SK-N-SH (cell line): ENCODE measurements around the gene LOC101059915.

Source experiments
- CTCF ChIA-PET: fragments of 300-600, 350-600 bp; formaldehyde crosslinking; extraction: SDS; loops from one replicate; lab custom pipeline; 2021; lab: Yijun Ruan, JAX
- POLR2A ChIA-PET: fragments of 350-600 bp; sonication (Branson Sonifier 250); formaldehyde crosslinking; extraction: SDS; loops from one replicate; lab custom pipeline; 2020; ENCODE audit warnings: antibody characterized with exemption, inconsistent platforms; lab: Yijun Ruan, JAX
- DNase-seq: peaks from one replicate; pipeline ENCODE4 v3.0.0; 2012
- H2AFZ ChIP-seq: fragments of 200-600 bp; sonication (generic); 2 replicates; pipeline ENCODE4 v1.8.1; 2016; ENCODE audit warnings: antibody characterized with exemption, mild to moderate bottlenecking, low read depth
- H3F3A ChIP-seq: fragments of 200-600 bp; sonication (generic); replicated peaks from 2 replicates; pipeline ENCODE3; 2016; ENCODE audit warnings: antibody characterized with exemption, mild to moderate bottlenecking; ENCODE audit not compliant: insufficient read depth
- H3K27ac ChIP-seq, 2 experiments: fragments of 200-500 bp in 1 of 2; fragments of 200-600 bp in 1 of 2; sonication (Bioruptor generic) in 1 of 2; sonication (generic), shearing (Covaris generic) in 1 of 2; 2 replicates each; pipeline versions ENCODE4 v1.5.1 to v1.6.1; 2014 to 2016; ENCODE audit warnings: low read depth in 2 of 2, inconsistent platforms in 1 of 2, low read length in 1 of 2, mild to moderate bottlenecking in 1 of 2, mixed read lengths in 1 of 2
- H3K27me3 ChIP-seq: fragments of 200-600 bp; sonication (generic), shearing (Covaris generic); 2 replicates; pipeline ENCODE4 v1.6.1; 2016; ENCODE audit warnings: mixed run types; ENCODE audit not compliant: insufficient read depth
- H3K36me3 ChIP-seq, 2 experiments: fragments of 200-500 bp in 1 of 2; fragments of 200-600 bp in 1 of 2; sonication (Bioruptor generic) in 1 of 2; sonication (generic) in 1 of 2; replicated peaks in 1 of 2; 2 replicates each; pipeline versions ENCODE3 to v1.5.1; 2014 to 2016; ENCODE audit warnings: low read length in 1 of 2, mild to moderate bottlenecking in 1 of 2; ENCODE audit not compliant: insufficient read depth in 2 of 2, control insufficient read depth in 1 of 2
- H3K4me1 ChIP-seq, 2 experiments: fragments of 200-500 bp in 1 of 2; fragments of 200-600 bp in 1 of 2; sonication (Bioruptor generic) in 1 of 2; sonication (generic), shearing (Covaris generic) in 1 of 2; 2 replicates each; pipeline versions ENCODE4 v1.5.1 to v1.6.1; 2014 to 2016; ENCODE audit warnings: low read depth in 1 of 2, low read length in 1 of 2, mixed run types in 1 of 2; ENCODE audit not compliant: insufficient read depth in 2 of 2, control insufficient read depth in 1 of 2
- H3K4me2 ChIP-seq: fragments of 200-600 bp; sonication (generic), shearing (Covaris generic); 2 replicates; pipeline ENCODE4 v1.6.1; 2017; ENCODE audit warnings: mixed run types
- H3K4me3 ChIP-seq, 2 experiments: fragments of 200-500 bp in 1 of 2; fragments of 200-600 bp in 1 of 2; sonication (Bioruptor generic) in 1 of 2; sonication (generic), shearing (Covaris generic) in 1 of 2; 2 replicates each; pipeline versions ENCODE4 v1.5.1 to v1.8.1; 2014 to 2016; ENCODE audit warnings: low read depth in 2 of 2, inconsistent platforms in 1 of 2, low read length in 1 of 2, mild to moderate bottlenecking in 1 of 2, mixed read lengths in 1 of 2, moderate library complexity in 1 of 2
- H3K79me2 ChIP-seq: fragments of 200-600 bp; sonication (generic); 2 replicates; pipeline ENCODE4 v1.8.1; 2017; ENCODE audit warnings: mild to moderate bottlenecking; ENCODE audit not compliant: insufficient read depth
- H3K9ac ChIP-seq: fragments of 200-600 bp; sonication (generic); 2 replicates; pipeline ENCODE4 v1.6.1; 2017; ENCODE audit warnings: mixed run types
- H3K9me2 ChIP-seq: fragments of 200-600 bp; sonication (generic); 2 replicates; pipeline ENCODE4 v1.6.1; 2017; ENCODE audit warnings: mixed run types
- H3K9me3 ChIP-seq: fragments of 200-600 bp; sonication (generic); 2 replicates; pipeline ENCODE4 v1.6.1; 2017; ENCODE audit warnings: mixed run types, mild to moderate bottlenecking, moderate library complexity
- H4K20me1 ChIP-seq: fragments of 200-600 bp; sonication (generic); 2 replicates; pipeline ENCODE4 v1.6.1; 2017; ENCODE audit warnings: mild to moderate bottlenecking, mixed run types; ENCODE audit not compliant: insufficient read depth
- ELF1 ChIP-seq: IDR thresholded peaks from 2 replicates; pipeline ENCODE4 v1.4.0; 2012
- EP300 ChIP-seq, 2 experiments: IDR thresholded peaks; 2 replicates each; pipeline versions ENCODE4 v1.4.0 to v1.6.1; 2012; ENCODE audit warnings: borderline replicate concordance in 1 of 2, low read depth in 1 of 2, low read length in 1 of 2
- EZH2phosphoT487 ChIP-seq: fragments of 200-600 bp; sonication (generic); IDR thresholded peaks from 2 replicates; pipeline ENCODE4 v1.6.1; 2017; ENCODE audit warnings: low read depth, mixed run types, mild to moderate bottlenecking, antibody characterized with exemption, moderate library complexity, borderline replicate concordance
- GABPA ChIP-seq: IDR thresholded peaks from 2 replicates; pipeline ENCODE4 v1.4.0; 2012; ENCODE audit warnings: low read depth, mild to moderate bottlenecking
- MEF2A ChIP-seq: IDR thresholded peaks from 2 replicates; pipeline ENCODE4 v1.4.0; 2012; ENCODE audit warnings: low read depth, borderline replicate concordance
- MXI1 ChIP-seq: IDR thresholded peaks from 2 replicates; pipeline ENCODE4 v1.6.1; 2012; ENCODE audit warnings: mild to moderate bottlenecking, low read depth, low read length, improper control_type of control experiment
- NFIC ChIP-seq: IDR thresholded peaks from 2 replicates; pipeline ENCODE4 v1.4.0; 2012; ENCODE audit warnings: borderline replicate concordance
- RAD21 ChIP-seq: IDR thresholded peaks from 2 replicates; pipeline ENCODE4 v1.6.1; 2012; ENCODE audit warnings: mild to moderate bottlenecking, low read length
- RFX5 ChIP-seq: IDR thresholded peaks from 2 replicates; pipeline ENCODE4 v1.6.1; 2012; ENCODE audit warnings: mild to moderate bottlenecking, improper control_type of control experiment, low read length
- RXRA ChIP-seq: IDR thresholded peaks from 2 replicates; pipeline ENCODE4 v1.4.0; 2012; ENCODE audit warnings: low read depth, mild to moderate bottlenecking, borderline replicate concordance
- SIN3A ChIP-seq: IDR thresholded peaks from 2 replicates; pipeline ENCODE4 v1.6.1; 2012; ENCODE audit warnings: low read depth, mild to moderate bottlenecking, low read length, moderate library complexity, borderline replicate concordance
- TEAD4 ChIP-seq: IDR thresholded peaks from 2 replicates; pipeline ENCODE4 v1.4.0; 2012; ENCODE audit warnings: mild to moderate bottlenecking, borderline replicate concordance; ENCODE audit not compliant: insufficient read depth
- YY1 ChIP-seq: IDR thresholded peaks from 2 replicates; pipeline ENCODE4 v1.4.0; 2012; ENCODE audit warnings: low read depth, mild to moderate bottlenecking
- WGBS: methylation state at CpG from one replicate; pipeline ENCODE4 v1.1.6; 2017; ENCODE audit warnings: low lambda C conversion rate; 5-methylcytosine and 5-hydroxymethylcytosine counted together
- TF ChIP-seq, protein P1 (sequence below): IDR thresholded peaks from 2 replicates; pipeline ENCODE4 v1.4.0; 2012; ENCODE audit warnings: low read depth, borderline replicate concordance
- TF ChIP-seq, protein P2 (sequence below): fragments of 200-600 bp; sonication (generic); IDR thresholded peaks from 2 replicates; pipeline ENCODE4 v1.6.1; 2017; ENCODE audit warnings: antibody characterized with exemption, mild to moderate bottlenecking, moderate library complexity
- TF ChIP-seq, protein P3 (sequence below): fragments of 150-350 bp; IDR thresholded peaks from 2 replicates; pipeline ENCODE4 v1.6.1; 2017; ENCODE audit warnings: antibody characterized with exemption, low read length, low read depth, borderline replicate concordance
- TF ChIP-seq, protein P4 (sequence below): IDR thresholded peaks from 2 replicates; pipeline ENCODE4 v1.6.1; 2012; ENCODE audit warnings: mild to moderate bottlenecking, low read depth, low read length, moderate library complexity
- TF ChIP-seq, protein P5 (sequence below): IDR thresholded peaks from 2 replicates; pipeline ENCODE4 v1.4.0; 2012; ENCODE audit warnings: low read depth

Gene LOC101059915

DNA sequence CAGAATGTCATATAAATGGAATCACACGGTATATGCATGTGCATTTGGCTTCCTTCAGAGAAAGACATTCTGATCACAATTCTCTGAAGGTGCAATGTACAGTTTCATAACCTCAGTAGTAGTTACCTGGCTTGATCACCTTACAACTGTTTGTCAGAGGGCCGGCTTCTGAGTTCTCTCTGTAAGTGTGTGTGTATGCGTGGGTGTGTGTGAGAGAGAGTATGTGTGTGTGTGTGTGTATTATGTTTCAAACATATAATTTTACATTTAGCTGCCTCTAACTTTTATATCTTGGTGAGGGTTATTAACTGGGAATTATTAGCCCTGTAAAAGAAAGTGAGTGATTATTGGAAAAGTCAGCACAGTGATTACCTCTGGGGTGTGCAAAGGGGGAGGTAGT lies 8.0 kb upstream of the LOC101059915 start:
- H3K36me3 ChIP-seq = no peaks in the 10 kb centered on the region
- CTCF ChIA-PET = no interaction called here

DNA sequence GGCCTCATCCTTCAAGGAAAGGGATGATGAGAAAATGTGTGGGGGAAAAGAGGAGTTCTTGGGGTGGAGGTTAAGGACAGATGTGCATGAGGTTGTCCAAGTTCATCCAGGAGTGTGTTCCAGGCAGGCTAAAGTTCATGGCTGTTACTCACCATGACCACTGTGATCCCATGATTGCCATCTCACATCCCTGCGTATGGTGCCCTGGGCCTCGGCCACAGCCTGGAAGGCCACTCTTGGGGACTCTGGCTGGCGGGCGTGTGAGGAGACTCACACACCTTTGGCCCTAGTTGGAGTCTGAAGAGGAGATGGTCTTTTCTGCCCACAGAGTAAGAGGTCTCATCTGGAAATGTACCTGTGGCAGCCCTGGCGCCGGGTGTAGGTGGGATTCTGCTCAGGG lies 7.4 kb upstream of the LOC101059915 start:
- CTCF ChIA-PET = no interaction called here
- Histone ChIP-seq H3K9ac (no peak overlapping the region), H3K4me2 (no peak overlapping the region), H3F3A (no peaks in the 10 kb centered on the region), H3K36me3 (no peaks in the 10 kb centered on the region), H3K4me3 (no peak overlapping the region), H3K27me3 (peaks cover 45% of the 10 kb centered on the region; the same call in 1 of the 2 replicates), H4K20me1 (no peaks in the 10 kb centered on the region), H3K4me1 (no peaks in the 10 kb centered on the region), H2AFZ (no peak overlapping the region), H3K9me2 (no peaks in the 10 kb centered on the region), H3K27ac (no peak overlapping the region), H3K79me2 (no peaks in the 10 kb centered on the region), H3K9me3 (no peaks in the 10 kb centered on the region)
- 25% methylated on average over 6 of the region's 6 CpGs for WGBS
- POLR2A ChIA-PET = no interaction called here
- no peak for DNase-seq
- no peak for TF ChIP-seq RFX5
- TF ChIP-seq GABPA = no peak
- no peak for TF ChIP-seq RAD21
- TF ChIP-seq, protein P1, sequence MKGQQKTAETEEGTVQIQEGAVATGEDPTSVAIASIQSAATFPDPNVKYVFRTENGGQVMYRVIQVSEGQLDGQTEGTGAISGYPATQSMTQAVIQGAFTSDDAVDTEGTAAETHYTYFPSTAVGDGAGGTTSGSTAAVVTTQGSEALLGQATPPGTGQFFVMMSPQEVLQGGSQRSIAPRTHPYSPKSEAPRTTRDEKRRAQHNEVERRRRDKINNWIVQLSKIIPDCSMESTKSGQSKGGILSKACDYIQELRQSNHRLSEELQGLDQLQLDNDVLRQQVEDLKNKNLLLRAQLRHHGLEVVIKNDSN = no peak
- TF ChIP-seq EP300 (IDR thresholded peaks at IDR 0.05; ENCODE audit: borderline replicate concordance in 1 of 2, low read depth in 1 of 2, low read length in 1 of 2) = no peak
- TF ChIP-seq NFIC = no peak
- TF ChIP-seq SIN3A = no peak
- no peak for TF ChIP-seq MXI1
- TF ChIP-seq YY1 = no peak
- no peak for TF ChIP-seq EZH2phosphoT487
- TF ChIP-seq, protein P2, sequence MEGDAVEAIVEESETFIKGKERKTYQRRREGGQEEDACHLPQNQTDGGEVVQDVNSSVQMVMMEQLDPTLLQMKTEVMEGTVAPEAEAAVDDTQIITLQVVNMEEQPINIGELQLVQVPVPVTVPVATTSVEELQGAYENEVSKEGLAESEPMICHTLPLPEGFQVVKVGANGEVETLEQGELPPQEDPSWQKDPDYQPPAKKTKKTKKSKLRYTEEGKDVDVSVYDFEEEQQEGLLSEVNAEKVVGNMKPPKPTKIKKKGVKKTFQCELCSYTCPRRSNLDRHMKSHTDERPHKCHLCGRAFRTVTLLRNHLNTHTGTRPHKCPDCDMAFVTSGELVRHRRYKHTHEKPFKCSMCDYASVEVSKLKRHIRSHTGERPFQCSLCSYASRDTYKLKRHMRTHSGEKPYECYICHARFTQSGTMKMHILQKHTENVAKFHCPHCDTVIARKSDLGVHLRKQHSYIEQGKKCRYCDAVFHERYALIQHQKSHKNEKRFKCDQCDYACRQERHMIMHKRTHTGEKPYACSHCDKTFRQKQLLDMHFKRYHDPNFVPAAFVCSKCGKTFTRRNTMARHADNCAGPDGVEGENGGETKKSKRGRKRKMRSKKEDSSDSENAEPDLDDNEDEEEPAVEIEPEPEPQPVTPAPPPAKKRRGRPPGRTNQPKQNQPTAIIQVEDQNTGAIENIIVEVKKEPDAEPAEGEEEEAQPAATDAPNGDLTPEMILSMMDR = no peak
- no peak for TF ChIP-seq RXRA

More for the DNA sequence above, 8.0 kb upstream of the LOC101059915 start:
- TF ChIP-seq, protein P1 = no peak
- TF ChIP-seq TEAD4 = no peak
- no peak for TF ChIP-seq RXRA
- TF ChIP-seq EZH2phosphoT487 = no peak
- TF ChIP-seq, protein P3, sequence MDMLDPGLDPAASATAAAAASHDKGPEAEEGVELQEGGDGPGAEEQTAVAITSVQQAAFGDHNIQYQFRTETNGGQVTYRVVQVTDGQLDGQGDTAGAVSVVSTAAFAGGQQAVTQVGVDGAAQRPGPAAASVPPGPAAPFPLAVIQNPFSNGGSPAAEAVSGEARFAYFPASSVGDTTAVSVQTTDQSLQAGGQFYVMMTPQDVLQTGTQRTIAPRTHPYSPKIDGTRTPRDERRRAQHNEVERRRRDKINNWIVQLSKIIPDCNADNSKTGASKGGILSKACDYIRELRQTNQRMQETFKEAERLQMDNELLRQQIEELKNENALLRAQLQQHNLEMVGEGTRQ = no peak
- TF ChIP-seq ELF1 = no peak
- TF ChIP-seq MEF2A = no peak
- TF ChIP-seq, protein P4, sequence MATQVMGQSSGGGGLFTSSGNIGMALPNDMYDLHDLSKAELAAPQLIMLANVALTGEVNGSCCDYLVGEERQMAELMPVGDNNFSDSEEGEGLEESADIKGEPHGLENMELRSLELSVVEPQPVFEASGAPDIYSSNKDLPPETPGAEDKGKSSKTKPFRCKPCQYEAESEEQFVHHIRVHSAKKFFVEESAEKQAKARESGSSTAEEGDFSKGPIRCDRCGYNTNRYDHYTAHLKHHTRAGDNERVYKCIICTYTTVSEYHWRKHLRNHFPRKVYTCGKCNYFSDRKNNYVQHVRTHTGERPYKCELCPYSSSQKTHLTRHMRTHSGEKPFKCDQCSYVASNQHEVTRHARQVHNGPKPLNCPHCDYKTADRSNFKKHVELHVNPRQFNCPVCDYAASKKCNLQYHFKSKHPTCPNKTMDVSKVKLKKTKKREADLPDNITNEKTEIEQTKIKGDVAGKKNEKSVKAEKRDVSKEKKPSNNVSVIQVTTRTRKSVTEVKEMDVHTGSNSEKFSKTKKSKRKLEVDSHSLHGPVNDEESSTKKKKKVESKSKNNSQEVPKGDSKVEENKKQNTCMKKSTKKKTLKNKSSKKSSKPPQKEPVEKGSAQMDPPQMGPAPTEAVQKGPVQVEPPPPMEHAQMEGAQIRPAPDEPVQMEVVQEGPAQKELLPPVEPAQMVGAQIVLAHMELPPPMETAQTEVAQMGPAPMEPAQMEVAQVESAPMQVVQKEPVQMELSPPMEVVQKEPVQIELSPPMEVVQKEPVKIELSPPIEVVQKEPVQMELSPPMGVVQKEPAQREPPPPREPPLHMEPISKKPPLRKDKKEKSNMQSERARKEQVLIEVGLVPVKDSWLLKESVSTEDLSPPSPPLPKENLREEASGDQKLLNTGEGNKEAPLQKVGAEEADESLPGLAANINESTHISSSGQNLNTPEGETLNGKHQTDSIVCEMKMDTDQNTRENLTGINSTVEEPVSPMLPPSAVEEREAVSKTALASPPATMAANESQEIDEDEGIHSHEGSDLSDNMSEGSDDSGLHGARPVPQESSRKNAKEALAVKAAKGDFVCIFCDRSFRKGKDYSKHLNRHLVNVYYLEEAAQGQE = no peak
- TF ChIP-seq, protein P5, sequence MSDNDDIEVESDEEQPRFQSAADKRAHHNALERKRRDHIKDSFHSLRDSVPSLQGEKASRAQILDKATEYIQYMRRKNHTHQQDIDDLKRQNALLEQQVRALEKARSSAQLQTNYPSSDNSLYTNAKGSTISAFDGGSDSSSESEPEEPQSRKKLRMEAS = no peak
- POLR2A ChIA-PET = no interaction called here
- no peaks in the 10 kb centered on the region for H3K79me2 ChIP-seq
- no peak overlapping the region for H3K9ac ChIP-seq
- H3F3A ChIP-seq = no peaks in the 10 kb centered on the region
- peaks cover 45% of the 10 kb centered on the region; the same call in 1 of the 2 replicates for H3K27me3 ChIP-seq
- no peaks in the 10 kb centered on the region for H4K20me1 ChIP-seq
- no peak overlapping the region for H3K4me3 ChIP-seq
- 17% methylated on average over 3 of the region's 3 CpGs for WGBS
- H3K4me1 ChIP-seq = no peaks in the 10 kb centered on the region
- no peaks in the 10 kb centered on the region for H3K9me2 ChIP-seq
- no peak overlapping the region for H2AFZ ChIP-seq
- H3K27ac ChIP-seq = no peak overlapping the region
- no peak for DNase-seq
- no peaks in the 10 kb centered on the region for H3K9me3 ChIP-seq
- H3K4me2 ChIP-seq = no peak overlapping the region
